ENCODE measurements around the gene SARS1.

DNA sequence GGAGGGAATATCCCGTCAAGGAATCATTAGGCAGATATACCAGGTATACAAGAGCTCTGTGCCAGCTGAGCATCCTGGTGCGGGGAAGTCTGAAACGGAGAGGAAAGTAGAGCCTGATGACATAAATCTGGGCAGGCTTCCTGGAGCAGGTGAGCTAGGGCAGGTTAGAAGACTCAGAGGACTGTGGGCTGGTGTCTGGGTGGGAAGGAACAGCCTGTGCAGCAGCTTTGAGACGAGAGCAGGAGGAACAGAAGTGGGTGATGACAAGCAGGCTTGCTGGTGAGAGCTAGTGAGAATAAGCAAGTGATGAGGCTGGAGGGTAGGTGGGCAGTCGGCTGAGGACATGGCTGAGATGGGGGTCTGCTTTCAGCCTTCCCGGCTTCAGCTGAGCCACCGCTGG lies 42.4 kb downstream of the SARS1 start:
- TF ChIP-seq POLR2A (IDR thresholded peaks at IDR 0.05), result no peak
- TF ChIP-seq CTCF (IDR thresholded peaks at IDR 0.05), result no peak

Measured in esophagus squamous epithelium (tissue), 4 donors.